Hepatocyte (in vitro differentiated cells): ENCODE measurements around the gene GLP2R. TPM values are rescaled to one million over a fixed set of nuclear protein-coding genes. Genes with fewer than 3 reads are reported as not detected.

ENCODE experiments used
- DNase-seq: peaks from one replicate; pipeline ENCODE4 v3.0.0-alpha.2; 2016; ENCODE audit warnings: low spot score
- H2AFZ ChIP-seq: fragments of 200-600 bp; sonication (generic); 2 replicates; pipeline ENCODE4 v1.6.0; 2016; ENCODE audit warnings: antibody characterized with exemption, mild to moderate bottlenecking
- H3K27ac ChIP-seq: fragments of 200-600 bp; sonication (generic); 2 replicates; pipeline ENCODE4 v1.5.1; 2016; ENCODE audit warnings: mild to moderate bottlenecking
- H3K27me3 ChIP-seq: fragments of 200-600 bp; sonication (generic); 2 replicates; pipeline ENCODE4 v1.6.1; 2016
- H3K36me3 ChIP-seq: fragments of 200-600 bp; sonication (generic); replicated peaks from 2 replicates; pipeline ENCODE4 v1.5.1; 2016; ENCODE audit warnings: low read depth; ENCODE audit not compliant: insufficient read depth
- H3K4me1 ChIP-seq: fragments of 200-600 bp; sonication (generic); 2 replicates; pipeline ENCODE4 v1.5.1; 2016; ENCODE audit warnings: mild to moderate bottlenecking, moderate library complexity; ENCODE audit not compliant: insufficient read depth
- H3K4me2 ChIP-seq: fragments of 200-600 bp; sonication (generic); 2 replicates; pipeline ENCODE4 v1.6.0; 2016
- H3K4me3 ChIP-seq: fragments of 200-600 bp; sonication (generic); 2 replicates; pipeline ENCODE4 v1.5.1; 2016; ENCODE audit warnings: mild to moderate bottlenecking
- H3K79me2 ChIP-seq: fragments of 200-600 bp; sonication (generic); 2 replicates; pipeline ENCODE4 v1.6.0; 2017; ENCODE audit warnings: mild to moderate bottlenecking
- H3K9me2 ChIP-seq: fragments of 200-600 bp; sonication (generic); replicated peaks from 2 replicates; pipeline ENCODE4 v1.6.0; 2017; ENCODE audit warnings: mild to moderate bottlenecking; ENCODE audit not compliant: insufficient read depth
- H3K9me3 ChIP-seq: fragments of 200-600 bp; sonication (generic); 2 replicates; pipeline ENCODE4 v1.5.1; 2016; ENCODE audit warnings: low read depth, mild to moderate bottlenecking
- H4K20me1 ChIP-seq: fragments of 200-600 bp; sonication (generic); 2 replicates; pipeline ENCODE4 v1.6.0; 2016; ENCODE audit warnings: mild to moderate bottlenecking; ENCODE audit not compliant: insufficient read depth, poor library complexity, severe bottlenecking
- CTCF ChIP-seq: fragments of 200-600 bp; sonication (generic); IDR thresholded peaks from 2 replicates; pipeline ENCODE4 v1.5.1; 2016; ENCODE audit warnings: antibody characterized with exemption, mild to moderate bottlenecking; ENCODE audit not compliant: poor library complexity
- EZH2 ChIP-seq: fragments of 200-600 bp; sonication (generic); IDR thresholded peaks from 2 replicates; pipeline ENCODE4 v1.6.1; 2016; ENCODE audit warnings: antibody characterized with exemption, mild to moderate bottlenecking, borderline replicate concordance
- EZH2phosphoT487 ChIP-seq: fragments of 200-600 bp; sonication (generic); IDR thresholded peaks from one replicate; pipeline ENCODE4 v1.6.1; 2018; ENCODE audit warnings: antibody characterized with exemption, mild to moderate bottlenecking, low read depth, moderate library complexity; ENCODE audit not compliant: unreplicated experiment, severe bottlenecking
- WGBS: methylation state at CpG from one replicate; pipeline ENCODE4 v1.1.6; 2016; ENCODE audit warnings: low lambda C conversion rate; ENCODE audit errors: missing lambda C conversion rate; 5-methylcytosine and 5-hydroxymethylcytosine counted together
- polyA plus RNA-seq: library from polyadenylated mRNA; unstranded; fragments of >200 nt; fragmentation: Nextera tagmentation; extraction: Ambion mirVana; gene quantifications from 2 replicates; pipeline ENCODE4 v1.2.1, GENCODE V29; 2016
- total RNA-seq: library from RNA; depleted of rRNA; stranded (reverse); fragments of >200 nt; gene quantifications from 2 replicates; pipeline ENCODE4 v1.2.3, GENCODE V29; 2014

The GLP2R gene
- total and polyA plus RNA-seq, 2 experiments from 2014 or later, result 1.5 to 3.3 TPM

GRCh38 chr17:9941305-9941704, 115.6 kb downstream of the GLP2R start:
- DNase-seq, result no peak
- H4K20me1 ChIP-seq, result no peaks in the 10 kb centered on the region
- H3K4me1 ChIP-seq, result peaks cover 15% of the 10 kb centered on the region
- no peak overlapping the region for H3K27ac ChIP-seq
- H3K4me2 ChIP-seq, result no peak overlapping the region
- H3K9me2 ChIP-seq, result no peaks in the 10 kb centered on the region
- WGBS, result 86% methylated on average over 13 of the region's 13 CpGs
- H3K27me3 ChIP-seq, result no peaks in the 10 kb centered on the region
- H2AFZ ChIP-seq, result no peak overlapping the region
- TF ChIP-seq EZH2phosphoT487 (no peak), EZH2 (no peak), CTCF (no peak)
- no peaks in the 10 kb centered on the region for H3K36me3 ChIP-seq
- no peak overlapping the region for H3K4me3 ChIP-seq
- H3K9me3 ChIP-seq, result no peaks in the 10 kb centered on the region
- no peaks in the 10 kb centered on the region for H3K79me2 ChIP-seq

Other genes with a start within 250 kb of the GLP2R start
- 0.67 TPM in 1 of 2 replicates, not detected in the other for gene CFAP52, start 249.3 kb upstream of the GLP2R start, total RNA-seq
- not detected in 2 replicates for gene CFAP52, start 249.3 kb upstream of the GLP2R start, polyA plus RNA-seq
- 3.5 and 5.2 TPM in 2 replicates for gene USP43, start 180.4 kb upstream of the GLP2R start, total RNA-seq
- gene USP43, start 180.4 kb upstream of the GLP2R start, polyA plus RNA-seq, result 3.6 and 5.5 TPM in 2 replicates
- gene DHRS7C, start 34.3 kb upstream of the GLP2R start, total RNA-seq, result 1.2 TPM in 1 of 2 replicates, not detected in the other
- gene DHRS7C, start 34.3 kb upstream of the GLP2R start, polyA plus RNA-seq, result 0.19 TPM in 1 of 2 replicates, not detected in the other
- gene GSG1L2, start 3.8 kb upstream of the GLP2R start, total RNA-seq, result not detected in 2 replicates
- not detected in 2 replicates for gene GSG1L2, start 3.8 kb upstream of the GLP2R start, polyA plus RNA-seq
- gene RCVRN, start 79.3 kb downstream of the GLP2R start, total RNA-seq, result 0.07 TPM in 1 of 2 replicates, not detected in the other
- gene RCVRN, start 79.3 kb downstream of the GLP2R start, polyA plus RNA-seq, result 0.50 TPM in 1 of 2 replicates, not detected in the other